Osteoblast (primary cell): ENCODE results near the gene ALG1L2. TPM values are rescaled to one million over a fixed set of nuclear protein-coding genes. Genes with fewer than 3 reads are reported as not detected.
"Not testable (repeated sequence)": the region's sequence is repeated elsewhere in the genome, so short reads cannot be mapped to it uniquely, and the experiment has no call there.

Experiments
- DNase-seq: peaks from one replicate; pipeline ENCODE4 v3.0.0; 2011; ENCODE audit warnings: low spot score, mixed read lengths; ENCODE audit not compliant: insufficient read length; ENCODE audit errors: missing footprints
- H2AFZ ChIP-seq: 2 replicates; pipeline ENCODE4 v1.6.0; 2011; ENCODE audit warnings: mild to moderate bottlenecking, low read length
- H3K27ac ChIP-seq: 2 replicates; pipeline ENCODE4 v1.5.1; 2011; ENCODE audit warnings: mild to moderate bottlenecking, low read depth, low read length, moderate library complexity
- H3K27me3 ChIP-seq: 2 replicates; pipeline ENCODE4 v1.6.0; 2012; ENCODE audit warnings: mild to moderate bottlenecking, control low read depth, inconsistent platforms, low read length, moderate library complexity; ENCODE audit not compliant: insufficient read depth
- H3K36me3 ChIP-seq: 2 replicates; pipeline ENCODE4 v1.5.1; 2011; ENCODE audit warnings: mild to moderate bottlenecking, low read length, control low read depth, moderate library complexity; ENCODE audit not compliant: insufficient read depth
- H3K4me1 ChIP-seq: 2 replicates; pipeline ENCODE4 v1.5.1; 2011; ENCODE audit warnings: mild to moderate bottlenecking, low read length, control low read depth, moderate library complexity; ENCODE audit not compliant: insufficient read depth
- H3K4me2 ChIP-seq: 2 replicates; pipeline ENCODE4 v1.6.0; 2011; ENCODE audit warnings: mild to moderate bottlenecking, low read length; ENCODE audit not compliant: insufficient read depth
- H3K4me3 ChIP-seq: fragments of 200-600 bp; sonication (generic); 3 replicates; pipeline ENCODE4 v1.5.1; 2012; ENCODE audit warnings: mild to moderate bottlenecking, low read length, inconsistent platforms; ENCODE audit not compliant: insufficient read depth
- H3K79me2 ChIP-seq: 2 replicates; pipeline ENCODE4 v1.6.0; 2012; ENCODE audit warnings: mild to moderate bottlenecking, low read length, control low read depth, inconsistent platforms; ENCODE audit not compliant: insufficient read depth
- H3K9me3 ChIP-seq: 2 replicates; pipeline ENCODE4 v1.5.1; 2011; ENCODE audit warnings: low read depth, low read length, control low read depth
- H4K20me1 ChIP-seq: 2 replicates; pipeline ENCODE4 v1.6.0; 2012; ENCODE audit warnings: mild to moderate bottlenecking, low read length, control low read depth; ENCODE audit not compliant: insufficient read depth
- CTCF ChIP-seq: IDR thresholded peaks from 2 replicates; pipeline ENCODE4 v1.5.1; 2011; ENCODE audit warnings: mild to moderate bottlenecking, low read depth, low read length, moderate library complexity; ENCODE audit errors: extremely low read depth
- total RNA-seq: library from RNA; depleted of rRNA; stranded (reverse); fragments of >200 nt; gene quantifications from 2 replicates; pipeline ENCODE4 v1.2.3, GENCODE V29; 2012

Gene ALG1L2
- total RNA-seq, 1 donor: not detected

GRCh38 chr3:130048726-130049125, 32.9 kb upstream of the ALG1L2 start:
- H3K79me2 ChIP-seq: no peaks in the 10 kb centered on the region
- H4K20me1 ChIP-seq: no peaks in the 10 kb centered on the region
- H3K4me2 ChIP-seq: no peak overlapping the region
- H3K27me3 ChIP-seq: no peaks in the 10 kb centered on the region
- no peak for DNase-seq
- H3K36me3 ChIP-seq: no peaks in the 10 kb centered on the region
- no peak overlapping the region for H3K27ac ChIP-seq
- no peak for TF ChIP-seq CTCF
- no peak overlapping the region for H3K4me3 ChIP-seq
- no peaks in the 10 kb centered on the region for H3K9me3 ChIP-seq
- no peaks in the 10 kb centered on the region for H3K4me1 ChIP-seq
- H2AFZ ChIP-seq: no peak overlapping the region

- H3K79me2 ChIP-seq, H3K36me3 ChIP-seq, H2AFZ ChIP-seq, H3K4me3 ChIP-seq, H3K27me3 ChIP-seq, H3K4me2 ChIP-seq, H3K27ac ChIP-seq, DNase-seq, H3K4me1 ChIP-seq, H4K20me1 ChIP-seq, H3K9me3 ChIP-seq: not testable (repeated sequence)
These were observed 29.3 kb upstream of the ALG1L2 start for GRCh38 chr3:130052366-130052765.

GRCh38 chr3:130052965-130053364, 28.7 kb upstream of the ALG1L2 start:
- not testable (repeated sequence) for H3K27me3 ChIP-seq, H3K79me2 ChIP-seq, H3K4me2 ChIP-seq, H3K9me3 ChIP-seq, H4K20me1 ChIP-seq, H3K36me3 ChIP-seq, H3K4me3 ChIP-seq, H3K27ac ChIP-seq, DNase-seq, H2AFZ ChIP-seq, H3K4me1 ChIP-seq

DNA sequence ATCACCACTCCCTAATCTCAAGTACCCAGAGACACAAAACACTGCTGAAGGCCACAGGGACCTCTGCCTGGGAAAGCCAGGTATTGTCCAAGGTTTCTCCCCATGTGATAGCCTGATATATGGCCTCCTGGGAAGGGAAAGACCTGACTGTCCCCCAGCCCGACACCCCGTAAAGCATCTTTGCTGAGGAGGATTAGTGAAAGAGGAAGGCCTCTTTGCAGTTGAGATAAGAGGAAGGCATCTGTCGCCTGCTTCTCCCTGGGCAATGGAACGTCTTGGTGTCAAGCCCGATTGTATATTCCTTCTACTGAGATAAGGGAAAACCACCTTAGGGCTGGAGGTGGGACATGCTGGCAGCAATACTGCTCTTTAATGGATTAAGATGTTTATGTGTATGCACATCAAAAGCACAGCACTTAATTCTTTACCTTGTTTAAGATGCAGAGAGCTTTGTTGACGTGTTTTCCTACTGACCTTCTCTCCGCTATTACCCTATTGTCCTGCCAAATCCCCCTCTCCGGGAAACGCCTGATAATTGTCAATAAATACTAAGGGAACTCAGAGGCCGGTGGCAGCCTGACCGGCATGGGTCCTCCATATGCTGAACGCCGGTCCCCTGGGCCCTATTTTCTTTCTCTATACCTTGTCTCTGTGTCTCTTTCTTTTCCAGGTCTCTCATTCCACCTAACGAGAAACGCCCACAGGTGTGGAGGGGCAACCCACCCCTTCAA, 23.9 kb upstream of the ALG1L2 start:
- not testable (repeated sequence) for H3K9me3 ChIP-seq, H3K79me2 ChIP-seq, H4K20me1 ChIP-seq, H3K27ac ChIP-seq, DNase-seq, H3K4me1 ChIP-seq, H3K27me3 ChIP-seq, H3K4me2 ChIP-seq, H3K4me3 ChIP-seq, H3K36me3 ChIP-seq, H2AFZ ChIP-seq

- not testable (repeated sequence) for H3K4me1 ChIP-seq, DNase-seq, H3K27me3 ChIP-seq, H3K4me2 ChIP-seq, H3K4me3 ChIP-seq, H4K20me1 ChIP-seq, H3K79me2 ChIP-seq, H2AFZ ChIP-seq, H3K27ac ChIP-seq, H3K9me3 ChIP-seq, H3K36me3 ChIP-seq
These were observed 23.4 kb upstream of the ALG1L2 start for GRCh38 chr3:130058267-130058657.

GRCh38 chr3:130058716-130059115, 22.9 kb upstream of the ALG1L2 start:
- H3K27ac ChIP-seq, H3K4me2 ChIP-seq, H3K9me3 ChIP-seq, DNase-seq, H3K36me3 ChIP-seq, H3K27me3 ChIP-seq, H3K4me3 ChIP-seq, H3K4me1 ChIP-seq, H3K79me2 ChIP-seq, H4K20me1 ChIP-seq, H2AFZ ChIP-seq: not testable (repeated sequence)

GRCh38 chr3:130059162-130059561, 22.5 kb upstream of the ALG1L2 start:
- not testable (repeated sequence) for H3K27ac ChIP-seq, H3K4me1 ChIP-seq, H3K36me3 ChIP-seq

More at GRCh38 chr3:130059162-130059561, 22.5 kb upstream of the ALG1L2 start:
- not testable (repeated sequence) for H3K9me3 ChIP-seq, H3K4me2 ChIP-seq, H3K4me3 ChIP-seq, H2AFZ ChIP-seq, H3K27me3 ChIP-seq, H4K20me1 ChIP-seq, H3K79me2 ChIP-seq, DNase-seq
